Cerebellar nuclear complex (tissue), 1 donor: ENCODE data around the gene CASQ2.

ENCODE experiments used
- DNase-seq, 2 experiments: peaks; one replicate each; lab custom pipeline; 2025; lab: John Stamatoyannopoulos, UW

Gene CASQ2

GRCh38 chr1:115768549-115768948 lies at the start of gene CASQ2:
TSS of gene CASQ2 (minus strand) at chr1:115768714. CDS start at chr1:115768541, 173 bp downstream.
- no peak for DNase-seq

GRCh38 chr1:115815694-115816093 lies 47.2 kb upstream of the CASQ2 start:
- no peak for DNase-seq

GRCh38 chr1:115814685-115815398 lies 46.3 kb upstream of the CASQ2 start:
- no peak for DNase-seq

GRCh38 chr1:115813727-115814126 lies 45.2 kb upstream of the CASQ2 start:
- DNase-seq, result no peak

GRCh38 chr1:115811140-115811828 lies 42.8 kb upstream of the CASQ2 start:
- DNase-seq, result no peak

- no peak for DNase-seq
These were observed 42.1 kb upstream of the CASQ2 start for GRCh38 chr1:115810609-115811008.

- DNase-seq, result no peak
These were observed 41.3 kb upstream of the CASQ2 start for GRCh38 chr1:115809847-115810246.

- DNase-seq, result no peak
These were observed 40.6 kb upstream of the CASQ2 start for GRCh38 chr1:115809076-115809475.

- DNase-seq, result peak in 1 of 2 experiments; percentile 20
These were observed 39.2 kb upstream of the CASQ2 start for GRCh38 chr1:115807723-115808122.

GRCh38 chr1:115805597-115805996 lies 37.1 kb upstream of the CASQ2 start:
- DNase-seq, result no peak

GRCh38 chr1:115802416-115802815 lies 33.9 kb upstream of the CASQ2 start:
- no peak for DNase-seq

GRCh38 chr1:115797486-115797885 lies 29.0 kb upstream of the CASQ2 start:
- DNase-seq, result no peak

GRCh38 chr1:115796897-115797296 lies 28.4 kb upstream of the CASQ2 start:
- no peak for DNase-seq

GRCh38 chr1:115796036-115796435 lies 27.5 kb upstream of the CASQ2 start:
- no peak for DNase-seq

- no peak for DNase-seq
These were observed 26.6 kb upstream of the CASQ2 start for GRCh38 chr1:115794976-115795639.

- no peak for DNase-seq
These were observed 24.6 kb upstream of the CASQ2 start for GRCh38 chr1:115793162-115793561.

GRCh38 chr1:115791816-115792215 lies 23.3 kb upstream of the CASQ2 start:
- no peak for DNase-seq

- no peak for DNase-seq
These were observed 22.3 kb upstream of the CASQ2 start for GRCh38 chr1:115790846-115791245.

- no peak for DNase-seq
These were observed 21.8 kb upstream of the CASQ2 start for GRCh38 chr1:115790356-115790755.

GRCh38 chr1:115783311-115783710 lies 14.8 kb upstream of the CASQ2 start:
- no peak for DNase-seq

- DNase-seq, result no peak
These were observed 14.2 kb upstream of the CASQ2 start for GRCh38 chr1:115782571-115783281.

GRCh38 chr1:115781851-115782250 lies 13.3 kb upstream of the CASQ2 start:
- no peak for DNase-seq
